ENCODE results near the gene SHFL.
A peak's percentile ranks its signal among the peaks of the same experiment; 100 is the strongest.

SHFL gene

GRCh38 chr19:10052602-10053360 lies 33.3 kb upstream of the SHFL start:
- TF ChIP-seq TCF4 (CRISPR knock-in tag; IDR thresholded peaks at IDR 0.05; ENCODE audit: borderline replicate concordance): no peak
- no peak for TF ChIP-seq PPARA (CRISPR knock-in tag; IDR thresholded peaks at IDR 0.05; ENCODE audit: borderline replicate concordance)
- TF ChIP-seq ZC3H10 (CRISPR knock-in tag; IDR thresholded peaks at IDR 0.05): no peak
- no peak for TF ChIP-seq GLIS3 (CRISPR knock-in tag; IDR thresholded peaks at IDR 0.05)
- no peak for TF ChIP-seq BACH2 (CRISPR knock-in tag; IDR thresholded peaks at IDR 0.05; ENCODE audit: borderline replicate concordance)
- TF ChIP-seq CSRNP3 (CRISPR knock-in tag; IDR thresholded peaks at IDR 0.05): no peak
- TF ChIP-seq ZFP30 (CRISPR knock-in tag; IDR thresholded peaks at IDR 0.05): no peak
- no peak for TF ChIP-seq ESRRG (CRISPR knock-in tag; IDR thresholded peaks at IDR 0.05)
- no peak for TF ChIP-seq ZNF8 (CRISPR knock-in tag; IDR thresholded peaks at IDR 0.05)
- TF ChIP-seq OSR1 (CRISPR knock-in tag; IDR thresholded peaks at IDR 0.05): no peak
- TF ChIP-seq ARNTL (CRISPR knock-in tag; IDR thresholded peaks at IDR 0.05; ENCODE audit: borderline replicate concordance, low read depth): no peak
- no peak for TF ChIP-seq RARB (CRISPR knock-in tag; IDR thresholded peaks at IDR 0.05)
- TF ChIP-seq CREB5 (CRISPR knock-in tag; IDR thresholded peaks at IDR 0.05; ENCODE audit: low read depth): no peak
- ATAC-seq: no peak

DNA sequence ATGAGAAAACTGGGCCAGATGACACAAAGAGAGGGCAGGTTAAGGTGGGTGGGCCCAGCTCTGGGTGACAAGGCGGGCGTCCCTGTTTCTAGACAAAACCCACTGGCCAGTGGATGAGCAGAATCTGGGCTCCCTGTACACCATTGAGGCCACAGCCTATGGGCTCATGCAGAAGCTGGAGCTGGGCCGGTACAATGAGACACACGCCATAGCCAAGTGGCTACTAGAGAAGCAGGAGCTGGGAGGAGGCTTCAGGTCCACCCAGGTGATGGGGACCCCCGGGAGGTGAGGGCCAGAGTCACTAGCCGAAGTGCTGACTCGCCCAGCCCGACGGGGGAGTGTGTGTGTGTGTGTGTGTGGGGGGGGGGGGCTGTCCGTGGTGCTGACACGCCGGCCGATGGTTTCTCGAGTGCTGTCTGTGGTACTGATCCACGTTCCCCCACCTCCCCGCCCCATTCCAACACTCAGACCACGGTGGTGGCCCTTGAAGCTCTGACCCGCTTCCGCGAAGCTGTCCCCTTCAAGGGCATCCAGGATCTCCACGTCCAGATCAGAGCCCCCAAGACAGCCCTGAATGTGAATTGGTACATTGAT lies 24.3 kb upstream of the SHFL start:
- peak; percentile 54 for ATAC-seq

GRCh38 chr19:10068205-10068604 lies 17.9 kb upstream of the SHFL start:
- TF ChIP-seq ESRRG (CRISPR knock-in tag; IDR thresholded peaks at IDR 0.05): no peak
- no peak for TF ChIP-seq CSRNP3 (CRISPR knock-in tag; IDR thresholded peaks at IDR 0.05)
- no peak for TF ChIP-seq ZFP3 (CRISPR knock-in tag; IDR thresholded peaks at IDR 0.05)
- no peak for TF ChIP-seq CSDC2 (CRISPR knock-in tag; IDR thresholded peaks at IDR 0.05)
- TF ChIP-seq, protein P1, sequence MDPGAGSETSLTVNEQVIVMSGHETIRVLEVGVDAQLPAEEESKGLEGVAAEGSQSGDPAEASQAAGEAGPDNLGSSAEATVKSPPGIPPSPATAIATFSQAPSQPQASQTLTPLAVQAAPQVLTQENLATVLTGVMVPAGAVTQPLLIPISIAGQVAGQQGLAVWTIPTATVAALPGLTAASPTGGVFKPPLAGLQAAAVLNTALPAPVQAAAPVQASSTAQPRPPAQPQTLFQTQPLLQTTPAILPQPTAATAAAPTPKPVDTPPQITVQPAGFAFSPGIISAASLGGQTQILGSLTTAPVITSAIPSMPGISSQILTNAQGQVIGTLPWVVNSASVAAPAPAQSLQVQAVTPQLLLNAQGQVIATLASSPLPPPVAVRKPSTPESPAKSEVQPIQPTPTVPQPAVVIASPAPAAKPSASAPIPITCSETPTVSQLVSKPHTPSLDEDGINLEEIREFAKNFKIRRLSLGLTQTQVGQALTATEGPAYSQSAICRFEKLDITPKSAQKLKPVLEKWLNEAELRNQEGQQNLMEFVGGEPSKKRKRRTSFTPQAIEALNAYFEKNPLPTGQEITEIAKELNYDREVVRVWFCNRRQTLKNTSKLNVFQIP (CRISPR knock-in tag; IDR thresholded peaks at IDR 0.05; ENCODE audit: borderline replicate concordance, low read depth): no peak
- TF ChIP-seq ZFP30 (CRISPR knock-in tag; IDR thresholded peaks at IDR 0.05): no peak
- TF ChIP-seq CREB5 (CRISPR knock-in tag; IDR thresholded peaks at IDR 0.05; ENCODE audit: low read depth): no peak
- no peak for ATAC-seq

More for the DNA sequence above, 24.3 kb upstream of the SHFL start:
- no peak for TF ChIP-seq ISL1 (CRISPR knock-in tag; IDR thresholded peaks at IDR 0.05)
- no peak for TF ChIP-seq TCF4 (CRISPR knock-in tag; IDR thresholded peaks at IDR 0.05; ENCODE audit: borderline replicate concordance)
- TF ChIP-seq, protein P1 (CRISPR knock-in tag; IDR thresholded peaks at IDR 0.05; ENCODE audit: borderline replicate concordance, low read depth): no peak
- TF ChIP-seq BACH2 (CRISPR knock-in tag; IDR thresholded peaks at IDR 0.05; ENCODE audit: borderline replicate concordance): no peak
- no peak for TF ChIP-seq GLIS3 (CRISPR knock-in tag; IDR thresholded peaks at IDR 0.05)
- no peak for TF ChIP-seq CREB5 (CRISPR knock-in tag; IDR thresholded peaks at IDR 0.05; ENCODE audit: low read depth)
- TF ChIP-seq, protein P2, sequence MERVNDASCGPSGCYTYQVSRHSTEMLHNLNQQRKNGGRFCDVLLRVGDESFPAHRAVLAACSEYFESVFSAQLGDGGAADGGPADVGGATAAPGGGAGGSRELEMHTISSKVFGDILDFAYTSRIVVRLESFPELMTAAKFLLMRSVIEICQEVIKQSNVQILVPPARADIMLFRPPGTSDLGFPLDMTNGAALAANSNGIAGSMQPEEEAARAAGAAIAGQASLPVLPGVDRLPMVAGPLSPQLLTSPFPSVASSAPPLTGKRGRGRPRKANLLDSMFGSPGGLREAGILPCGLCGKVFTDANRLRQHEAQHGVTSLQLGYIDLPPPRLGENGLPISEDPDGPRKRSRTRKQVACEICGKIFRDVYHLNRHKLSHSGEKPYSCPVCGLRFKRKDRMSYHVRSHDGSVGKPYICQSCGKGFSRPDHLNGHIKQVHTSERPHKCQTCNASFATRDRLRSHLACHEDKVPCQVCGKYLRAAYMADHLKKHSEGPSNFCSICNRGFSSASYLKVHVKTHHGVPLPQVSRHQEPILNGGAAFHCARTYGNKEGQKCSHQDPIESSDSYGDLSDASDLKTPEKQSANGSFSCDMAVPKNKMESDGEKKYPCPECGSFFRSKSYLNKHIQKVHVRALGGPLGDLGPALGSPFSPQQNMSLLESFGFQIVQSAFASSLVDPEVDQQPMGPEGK (CRISPR knock-in tag; IDR thresholded peaks at IDR 0.05; ENCODE audit: borderline replicate concordance): no peak
- TF ChIP-seq ZC3H10 (CRISPR knock-in tag; IDR thresholded peaks at IDR 0.05): no peak
- TF ChIP-seq ZNF8 (CRISPR knock-in tag; IDR thresholded peaks at IDR 0.05): no peak
- no peak for TF ChIP-seq ZNF565 (CRISPR knock-in tag; conservative IDR thresholded peaks at IDR 0.05; ENCODE audit: low read depth)
- TF ChIP-seq TOX (CRISPR knock-in tag; IDR thresholded peaks at IDR 0.05; ENCODE audit: borderline replicate concordance): no peak
